SK-N-SH treated with all-trans-retinoic acid at 6 μM for 48 hours (cell line): ENCODE results near the gene CCL28.
"Not testable (repeated sequence)": the region's sequence is repeated elsewhere in the genome, so short reads cannot be mapped to it uniquely, and the experiment has no call there.

ENCODE experiments used
- BACH2 ChIP-seq: fragments of 250-450 bp; sonication (Bioruptor Pico); IDR thresholded peaks from 2 replicates; pipeline ENCODE4 v1.9.0; 2021; ENCODE audit warnings: mild to moderate bottlenecking, borderline replicate concordance
- GLIS3 ChIP-seq: fragments of 250-450 bp; sonication (Bioruptor Pico); IDR thresholded peaks from 2 replicates; pipeline ENCODE4 v1.5.0; 2020; ENCODE audit warnings: mild to moderate bottlenecking, moderate library complexity
- ISL1 ChIP-seq: fragments of 250-450 bp; sonication (Bioruptor Pico); IDR thresholded peaks from 2 replicates; pipeline ENCODE4 v2.1.2; 2022; ENCODE audit warnings: mild to moderate bottlenecking, moderate library complexity
- RARB ChIP-seq: fragments of 250-450 bp; sonication (Bioruptor Pico); IDR thresholded peaks from 2 replicates; pipeline ENCODE4 v1.8.0; 2021; ENCODE audit warnings: mild to moderate bottlenecking, moderate library complexity
- TCF4 ChIP-seq: fragments of 250-450 bp; sonication (Bioruptor Pico); IDR thresholded peaks from 2 replicates; pipeline ENCODE4 v1.8.0; 2021; ENCODE audit warnings: mild to moderate bottlenecking, moderate library complexity, borderline replicate concordance
- ZC3H10 ChIP-seq: fragments of 250-450 bp; sonication (Bioruptor Pico); IDR thresholded peaks from 2 replicates; pipeline ENCODE4 v1.5.1; 2021; ENCODE audit warnings: mild to moderate bottlenecking, moderate library complexity
- TF ChIP-seq, protein P1 (sequence below): fragments of 250-450 bp; sonication (Bioruptor Pico); IDR thresholded peaks from 2 replicates; pipeline ENCODE4 v1.8.0; 2020; ENCODE audit warnings: mild to moderate bottlenecking, moderate library complexity, borderline replicate concordance
- TF ChIP-seq, protein P2 (sequence below): fragments of 250-450 bp; sonication (Bioruptor Pico); IDR thresholded peaks from 2 replicates; pipeline ENCODE4 v1.5.1; 2020; ENCODE audit warnings: low read depth, mild to moderate bottlenecking, moderate library complexity

DNA sequence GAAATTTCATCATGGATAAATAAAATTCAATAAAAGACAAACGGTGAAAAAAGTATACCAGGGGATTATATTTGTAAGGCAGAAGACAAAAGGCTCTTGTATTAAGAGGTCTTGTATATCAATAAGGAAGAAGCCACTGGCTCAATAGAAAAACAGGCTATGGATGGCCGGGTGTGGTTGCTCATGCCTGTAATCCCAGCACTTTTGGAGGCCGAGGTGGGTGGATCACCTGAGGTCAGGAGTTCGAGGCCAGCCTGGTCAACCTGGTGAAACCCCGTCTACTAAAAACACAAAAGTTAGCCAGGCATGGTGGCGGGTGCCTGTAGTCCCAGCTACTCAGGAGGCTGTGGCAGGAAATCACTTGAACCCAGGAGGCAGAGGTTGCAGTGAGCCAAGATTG is 10.9 kb upstream of the CCL28 start:
- TF ChIP-seq TCF4, ZC3H10, GLIS3, ISL1, RARB, BACH2 (CRISPR knock-in tag): not testable (repeated sequence)
- TF ChIP-seq, protein P1, sequence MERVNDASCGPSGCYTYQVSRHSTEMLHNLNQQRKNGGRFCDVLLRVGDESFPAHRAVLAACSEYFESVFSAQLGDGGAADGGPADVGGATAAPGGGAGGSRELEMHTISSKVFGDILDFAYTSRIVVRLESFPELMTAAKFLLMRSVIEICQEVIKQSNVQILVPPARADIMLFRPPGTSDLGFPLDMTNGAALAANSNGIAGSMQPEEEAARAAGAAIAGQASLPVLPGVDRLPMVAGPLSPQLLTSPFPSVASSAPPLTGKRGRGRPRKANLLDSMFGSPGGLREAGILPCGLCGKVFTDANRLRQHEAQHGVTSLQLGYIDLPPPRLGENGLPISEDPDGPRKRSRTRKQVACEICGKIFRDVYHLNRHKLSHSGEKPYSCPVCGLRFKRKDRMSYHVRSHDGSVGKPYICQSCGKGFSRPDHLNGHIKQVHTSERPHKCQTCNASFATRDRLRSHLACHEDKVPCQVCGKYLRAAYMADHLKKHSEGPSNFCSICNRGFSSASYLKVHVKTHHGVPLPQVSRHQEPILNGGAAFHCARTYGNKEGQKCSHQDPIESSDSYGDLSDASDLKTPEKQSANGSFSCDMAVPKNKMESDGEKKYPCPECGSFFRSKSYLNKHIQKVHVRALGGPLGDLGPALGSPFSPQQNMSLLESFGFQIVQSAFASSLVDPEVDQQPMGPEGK: not testable (repeated sequence)
- TF ChIP-seq, protein P2, sequence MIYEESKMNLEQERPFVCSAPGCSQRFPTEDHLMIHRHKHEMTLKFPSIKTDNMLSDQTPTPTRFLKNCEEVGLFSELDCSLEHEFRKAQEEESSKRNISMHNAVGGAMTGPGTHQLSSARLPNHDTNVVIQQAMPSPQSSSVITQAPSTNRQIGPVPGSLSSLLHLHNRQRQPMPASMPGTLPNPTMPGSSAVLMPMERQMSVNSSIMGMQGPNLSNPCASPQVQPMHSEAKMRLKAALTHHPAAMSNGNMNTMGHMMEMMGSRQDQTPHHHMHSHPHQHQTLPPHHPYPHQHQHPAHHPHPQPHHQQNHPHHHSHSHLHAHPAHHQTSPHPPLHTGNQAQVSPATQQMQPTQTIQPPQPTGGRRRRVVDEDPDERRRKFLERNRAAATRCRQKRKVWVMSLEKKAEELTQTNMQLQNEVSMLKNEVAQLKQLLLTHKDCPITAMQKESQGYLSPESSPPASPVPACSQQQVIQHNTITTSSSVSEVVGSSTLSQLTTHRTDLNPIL (CRISPR knock-in tag): not testable (repeated sequence)
